Measurements from ENCODE around the gene PHACTR3.
"Not testable (repeated sequence)": the region's sequence is repeated elsewhere in the genome, so short reads cannot be mapped to it uniquely, and the experiment has no call there.

Gene PHACTR3

GRCh38 chr20:59829054-59829785 is 224.9 kb downstream of the PHACTR3 start:
- DNase-seq (ENCODE audit: low read depth) = no peak

DNA sequence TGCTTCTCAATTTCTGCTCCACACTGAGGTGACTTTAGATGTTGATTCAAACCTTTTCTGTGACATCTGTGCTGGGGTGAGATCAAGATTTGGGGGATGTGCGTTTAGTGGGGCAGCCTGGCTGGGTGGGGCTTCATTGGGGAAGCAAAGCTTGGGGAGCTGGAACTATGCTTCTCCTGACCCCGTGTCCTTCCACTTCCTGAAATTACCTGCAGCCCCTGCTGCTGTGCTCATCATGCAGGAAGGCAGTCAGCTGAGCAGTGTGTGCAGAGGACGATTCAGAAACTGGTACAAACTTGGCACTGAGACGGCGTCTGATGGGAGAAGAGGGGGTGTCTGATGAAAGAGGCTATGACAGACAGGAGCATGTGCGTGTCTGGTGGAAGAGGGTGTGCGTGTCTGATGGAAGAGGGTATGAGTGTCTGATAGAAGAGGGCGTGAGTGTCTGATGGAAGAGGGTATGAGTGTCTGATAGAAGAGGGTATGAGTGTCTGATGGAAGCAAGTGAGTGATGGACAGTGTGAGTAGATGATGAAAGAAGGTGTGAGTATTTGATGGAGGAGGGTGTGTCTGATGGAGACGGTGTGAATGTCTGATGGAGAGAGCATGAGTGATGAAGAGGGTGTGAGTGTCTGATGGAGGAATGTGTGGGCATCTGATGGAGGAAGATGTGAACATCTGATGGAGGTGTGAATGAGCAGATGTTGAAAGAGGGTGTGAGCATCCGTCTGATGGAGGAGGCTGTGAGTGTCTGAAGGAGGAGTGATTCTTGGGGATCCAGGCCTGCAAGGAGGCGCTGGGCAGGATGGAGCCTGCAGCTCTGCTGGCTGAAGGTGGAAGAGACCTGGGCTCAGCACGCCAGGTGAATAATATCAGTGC is 225.7 kb downstream of the PHACTR3 start:
- DNase-seq (ENCODE audit: low read depth) = no peak

- DNase-seq (ENCODE audit: low read depth) = no peak
These were observed 226.3 kb downstream of the PHACTR3 start for GRCh38 chr20:59830665-59831023.

- DNase-seq (ENCODE audit: low read depth) = no peak
These were observed 226.9 kb downstream of the PHACTR3 start for GRCh38 chr20:59831024-59831915.

GRCh38 chr20:59831916-59832270 is 227.6 kb downstream of the PHACTR3 start:
- DNase-seq (ENCODE audit: low read depth) = no peak

GRCh38 chr20:59832406-59833363 is 228.3 kb downstream of the PHACTR3 start:
- DNase-seq (ENCODE audit: low read depth) = no peak

DNA sequence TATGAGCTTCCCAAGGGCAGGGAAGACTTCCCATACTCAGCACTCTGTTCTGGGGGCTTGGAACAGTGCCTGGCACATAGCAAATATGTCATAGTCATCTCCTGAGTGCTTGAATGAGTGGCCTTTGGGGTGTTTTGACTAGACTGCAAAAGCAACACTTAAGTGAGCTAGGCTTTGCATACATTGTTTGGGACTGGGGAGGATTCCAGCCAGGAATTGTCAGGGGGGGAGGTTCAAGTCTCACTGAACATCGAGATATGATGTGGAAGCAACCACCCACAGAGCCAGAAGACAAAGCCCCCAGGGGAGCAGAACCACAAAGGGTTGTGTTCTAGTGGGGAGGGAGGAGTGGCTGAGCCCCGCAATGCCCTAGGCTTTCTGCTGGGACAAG is 230.7 kb downstream of the PHACTR3 start:
- no peak for DNase-seq (ENCODE audit: low read depth)

GRCh38 chr20:59835448-59836395 is 231.4 kb downstream of the PHACTR3 start:
- no peak for DNase-seq (ENCODE audit: low read depth)

DNA sequence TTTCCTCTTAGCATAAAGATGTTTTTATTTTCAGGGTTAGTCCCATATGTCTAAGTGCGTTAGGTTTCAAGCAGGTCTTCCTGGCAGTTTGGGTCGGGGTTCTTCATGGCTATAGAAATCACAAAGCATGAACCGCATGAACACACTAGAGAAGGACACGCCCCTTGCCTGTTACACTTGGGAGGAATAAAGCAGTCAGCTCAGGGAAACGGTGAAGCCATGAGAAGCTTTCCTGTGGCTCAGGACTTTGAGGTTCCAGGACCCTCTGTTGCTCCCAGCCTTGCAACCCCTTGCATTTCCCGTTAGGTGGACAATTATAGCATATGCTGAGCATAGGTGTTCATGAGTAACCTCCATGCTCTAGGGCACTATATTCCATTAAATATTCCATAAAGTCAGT is 232.4 kb downstream of the PHACTR3 start:
- DNase-seq (ENCODE audit: low read depth) = no peak

DNA sequence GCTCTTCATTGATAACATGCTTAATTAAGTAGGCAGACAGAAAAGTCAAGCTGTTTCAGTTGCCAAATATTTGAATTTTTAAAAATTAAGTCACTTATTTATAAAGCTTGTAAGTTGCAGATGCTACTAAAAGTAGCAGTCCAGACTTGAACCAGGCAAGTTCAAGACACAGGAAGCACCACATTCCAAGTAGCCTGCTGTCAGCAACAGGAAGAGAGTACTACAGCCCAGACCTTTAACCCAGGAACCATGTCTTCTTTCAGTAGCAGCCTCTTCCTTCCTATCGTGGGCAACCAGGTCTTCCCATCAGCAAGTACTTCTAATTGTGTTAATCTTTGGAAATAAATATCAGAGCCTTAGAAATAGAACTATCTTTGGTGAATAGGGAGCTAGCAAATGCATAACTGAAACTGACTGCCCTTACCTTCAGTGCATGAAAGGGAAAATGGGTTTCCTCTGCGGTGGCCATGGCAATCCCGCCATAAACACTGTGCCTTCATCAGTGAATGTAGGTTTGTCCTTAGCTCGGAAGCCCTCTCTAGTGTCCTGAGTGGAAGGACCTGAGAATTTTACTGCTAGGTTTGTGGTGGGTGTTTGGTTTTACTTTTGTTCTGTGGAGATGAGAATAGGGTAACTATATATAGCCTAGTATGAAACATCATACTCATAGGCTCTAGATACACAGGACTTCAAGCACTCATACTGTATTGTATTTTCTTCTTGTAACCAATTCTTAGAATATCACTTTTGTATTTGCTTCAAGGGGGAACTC is 233.5 kb downstream of the PHACTR3 start:
- DNase-seq (ENCODE audit: low read depth) = no peak

GRCh38 chr20:59839400-59839799 is 235.1 kb downstream of the PHACTR3 start:
- no peak for DNase-seq (ENCODE audit: low read depth)

DNA sequence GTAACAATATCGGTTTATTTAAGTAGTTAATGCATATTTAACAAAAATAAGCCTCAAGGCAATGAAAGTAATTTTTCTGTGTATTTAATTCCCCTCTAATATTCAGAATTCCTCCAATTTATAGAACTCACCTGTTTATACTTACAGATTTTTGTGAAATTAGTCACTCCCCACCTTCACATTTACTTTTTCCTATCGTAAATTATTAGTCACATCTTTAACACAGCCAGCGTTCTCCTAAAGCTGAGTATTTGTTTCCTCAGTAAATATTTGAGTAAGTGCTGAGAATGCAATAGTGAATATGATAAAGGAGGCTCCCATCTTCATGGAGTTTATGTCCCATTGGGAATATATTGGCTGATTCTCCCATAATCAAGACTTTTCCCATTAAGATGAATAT is 241.1 kb downstream of the PHACTR3 start:
- DNase-seq (ENCODE audit: low read depth) = no peak

DNA sequence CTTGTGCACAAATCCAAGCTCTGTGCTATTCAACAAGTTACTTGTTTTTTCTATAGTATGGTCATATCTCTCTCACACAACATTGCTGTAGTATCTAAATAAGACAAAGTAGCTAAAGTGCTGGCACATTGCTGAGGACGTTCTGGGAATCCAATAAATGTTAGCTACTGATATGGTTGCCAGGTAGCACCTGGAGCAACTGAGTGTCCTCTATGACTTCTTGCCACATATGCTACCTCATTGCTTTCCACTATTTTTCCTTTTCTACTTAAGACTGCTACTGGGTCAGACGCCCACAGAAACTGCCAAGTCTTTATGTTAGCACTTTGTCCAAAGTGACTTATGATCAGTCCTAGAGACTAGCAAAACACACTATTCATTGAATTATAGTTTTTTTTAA is 243.8 kb downstream of the PHACTR3 start:
- DNase-seq (ENCODE audit: low read depth) = no peak

- DNase-seq (ENCODE audit: low read depth) = no peak
These were observed 245.8 kb downstream of the PHACTR3 start for GRCh38 chr20:59850018-59850641.

- DNase-seq (ENCODE audit: low read depth) = not testable (repeated sequence)
These were observed 252.2 kb downstream of the PHACTR3 start for GRCh38 chr20:59856526-59856925.

- not testable (repeated sequence) for DNase-seq (ENCODE audit: low read depth)
These were observed 252.6 kb downstream of the PHACTR3 start for GRCh38 chr20:59856941-59857340.

- no peak for DNase-seq (ENCODE audit: low read depth)
These were observed 253.6 kb downstream of the PHACTR3 start for GRCh38 chr20:59857966-59858365.

- no peak for DNase-seq (ENCODE audit: low read depth)
These were observed 254.1 kb downstream of the PHACTR3 start for GRCh38 chr20:59858425-59858824.

GRCh38 chr20:59861401-59861800 is 257.1 kb downstream of the PHACTR3 start:
- no peak for DNase-seq (ENCODE audit: low read depth)
